Gastroesophageal sphincter (tissue), 3 donors: ENCODE measurements around the gene LNX1.

Source experiments
- CTCF ChIP-seq, 4 experiments: fragments of 200-600 bp in 2 of 4; fragments of 450-650 bp in 2 of 4; sonication (generic) in 1 of 4; IDR thresholded peaks; one replicate each; pipeline ENCODE4 v1.5.1; 2017 to 2019; ENCODE audit warnings: antibody characterized with exemption in 4 of 4, mild to moderate bottlenecking in 2 of 4, moderate library complexity in 2 of 4
- EP300 ChIP-seq: sonication (generic); formaldehyde crosslinking; IDR thresholded peaks from one replicate; pipeline ENCODE4 v1.6.1; 2017; ENCODE audit warnings: antibody characterized with exemption, mild to moderate bottlenecking
- POLR2AphosphoS5 ChIP-seq: sonication (generic); formaldehyde crosslinking; IDR thresholded peaks from one replicate; pipeline ENCODE4 v1.6.1; 2017; ENCODE audit warnings: antibody characterized with exemption

GRCh38 chr4:53582194-53582593, 9.1 kb downstream of the LNX1 start:
- TF ChIP-seq CTCF (IDR thresholded peaks at IDR 0.05) (no peak), EP300 (no peak), POLR2AphosphoS5 (no peak)
